ENCODE measurements around the gene PEX19. TPM values are rescaled to one million over a fixed set of nuclear protein-coding genes. Genes with fewer than 3 reads are reported as not detected.

Gene PEX19
- total and polyA plus RNA-seq, 12 donors, result 15.5 to 165 (median 85.0) TPM

DNA sequence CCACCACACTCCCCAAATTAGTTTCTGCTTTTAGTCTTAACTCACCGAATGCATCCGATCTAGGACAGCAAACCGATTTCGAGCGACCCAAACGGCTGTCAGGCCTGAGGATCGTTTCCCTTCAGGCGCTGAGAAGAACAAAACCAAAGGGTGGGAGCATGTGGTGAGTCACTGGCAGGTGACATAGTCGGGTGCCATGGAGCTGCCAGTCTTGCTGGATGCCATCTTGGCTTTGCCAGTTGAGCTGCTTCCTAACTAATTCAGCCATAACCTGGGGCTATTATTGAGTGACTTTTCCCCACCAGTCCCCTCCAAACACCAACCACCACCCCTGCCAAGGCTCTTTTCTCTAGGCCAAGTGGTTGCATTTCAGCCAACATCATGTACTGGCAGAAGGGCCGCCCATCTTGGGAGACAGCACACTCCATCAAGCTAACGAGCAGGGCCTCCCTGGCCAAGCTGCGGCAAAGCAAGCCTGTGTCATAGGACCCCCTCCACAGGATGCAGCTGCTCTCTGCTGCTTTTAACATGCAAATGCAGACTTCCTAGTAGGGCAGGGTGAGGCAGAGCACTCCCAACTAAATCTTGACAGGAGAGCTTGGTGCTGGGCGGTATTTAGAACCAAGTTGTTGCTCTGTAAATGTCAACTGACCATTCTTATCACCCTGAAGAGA, 22.3 kb upstream of the PEX19 start:
- WGBS, 4 donors, result 89 to 93% (median 91%) methylated on average over 12 to 13 of the region's 13 CpGs
- TF ChIP-seq, protein P1, sequence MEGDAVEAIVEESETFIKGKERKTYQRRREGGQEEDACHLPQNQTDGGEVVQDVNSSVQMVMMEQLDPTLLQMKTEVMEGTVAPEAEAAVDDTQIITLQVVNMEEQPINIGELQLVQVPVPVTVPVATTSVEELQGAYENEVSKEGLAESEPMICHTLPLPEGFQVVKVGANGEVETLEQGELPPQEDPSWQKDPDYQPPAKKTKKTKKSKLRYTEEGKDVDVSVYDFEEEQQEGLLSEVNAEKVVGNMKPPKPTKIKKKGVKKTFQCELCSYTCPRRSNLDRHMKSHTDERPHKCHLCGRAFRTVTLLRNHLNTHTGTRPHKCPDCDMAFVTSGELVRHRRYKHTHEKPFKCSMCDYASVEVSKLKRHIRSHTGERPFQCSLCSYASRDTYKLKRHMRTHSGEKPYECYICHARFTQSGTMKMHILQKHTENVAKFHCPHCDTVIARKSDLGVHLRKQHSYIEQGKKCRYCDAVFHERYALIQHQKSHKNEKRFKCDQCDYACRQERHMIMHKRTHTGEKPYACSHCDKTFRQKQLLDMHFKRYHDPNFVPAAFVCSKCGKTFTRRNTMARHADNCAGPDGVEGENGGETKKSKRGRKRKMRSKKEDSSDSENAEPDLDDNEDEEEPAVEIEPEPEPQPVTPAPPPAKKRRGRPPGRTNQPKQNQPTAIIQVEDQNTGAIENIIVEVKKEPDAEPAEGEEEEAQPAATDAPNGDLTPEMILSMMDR (IDR thresholded peaks at IDR 0.05), result no peak
- no peak for TF ChIP-seq POLR2A (IDR thresholded peaks at IDR 0.05)
- Histone ChIP-seq H3K27ac (no peak overlapping the region), H3K9me3 (replicated peaks in 1 of 3) (no peaks in the 10 kb centered on the region), H3K4me3 (no peak overlapping the region), H3K36me3 (replicated peaks in 1 of 2) (peaks cover 0 to 97% of the 10 kb centered on the region in 2 donors), H3K27me3 (no peaks in the 10 kb centered on the region), H3K4me1 (replicated peaks in 1 of 2) (no peaks in the 10 kb centered on the region)
- intact Hi-C loops (cut with DNase I), result no loop called here
- no peak for DNase-seq

DNA sequence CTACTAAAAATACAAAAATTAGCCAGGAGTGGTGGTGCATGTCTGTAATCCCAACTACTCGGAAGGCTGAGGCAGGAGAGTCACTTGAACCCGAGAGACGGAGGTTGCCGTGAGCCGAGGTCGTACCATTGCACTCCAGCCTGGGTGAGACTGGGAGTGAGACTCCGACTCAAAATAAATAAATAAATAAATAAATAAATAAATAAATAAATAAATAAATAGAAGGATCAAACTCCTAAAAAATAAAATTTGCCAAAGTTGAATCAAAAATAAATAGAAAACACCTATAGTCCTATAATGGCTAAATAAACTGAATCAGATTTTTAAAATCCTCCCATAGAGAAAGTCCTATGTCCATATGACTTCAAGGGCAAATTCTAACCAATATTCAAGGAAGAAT, 15.2 kb upstream of the PEX19 start:
- H3K27ac ChIP-seq, result no peak overlapping the region
- DNase-seq, result no peak
- no peak for TF ChIP-seq POLR2A (IDR thresholded peaks at IDR 0.05)
- TF ChIP-seq, protein P1 (IDR thresholded peaks at IDR 0.05), result no peak
- no peak overlapping the region for H3K4me3 ChIP-seq
- 85 to 90% (median 89%) methylated on average over 7 of the region's 7 CpGs for whole genome bisulfite sequencing, 4 donors
- no peaks in the 10 kb centered on the region for H3K9me3 ChIP-seq (replicated peaks in 1 of 3)
- intact Hi-C loops (cut with DNase I), result no loop called here
- peaks cover 0 to 89% of the 10 kb centered on the region in 2 donors for H3K36me3 ChIP-seq (replicated peaks in 1 of 2)
- H3K27me3 ChIP-seq, result no peaks in the 10 kb centered on the region
- no peaks in the 10 kb centered on the region for H3K4me1 ChIP-seq (replicated peaks in 1 of 2)

DNA sequence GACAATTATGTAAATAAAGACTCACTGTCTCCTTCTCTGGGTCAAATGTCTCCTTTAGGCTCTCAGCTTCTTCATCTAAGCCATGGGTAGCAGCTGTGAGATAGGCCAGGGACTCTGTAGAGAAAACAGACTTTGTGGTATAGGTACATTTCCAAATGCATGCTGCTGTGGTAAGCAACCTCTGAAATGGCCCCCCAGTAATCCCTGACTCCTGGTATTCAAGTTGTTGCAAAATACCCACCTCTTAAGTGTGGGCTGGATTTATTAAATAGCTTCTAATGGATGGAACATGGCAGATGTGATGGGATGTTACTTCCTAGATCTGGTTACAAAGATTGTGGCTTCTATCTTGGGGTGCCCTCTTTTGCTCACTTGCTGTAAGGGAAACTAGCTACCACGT, 11.1 kb upstream of the PEX19 start:
- whole genome bisulfite sequencing, 4 donors, result 88 to 100% (median 93%) methylated on average over 1 of the region's 1 CpG
- intact Hi-C loops (cut with DNase I), result loop anchor here in 1 of 2 donors (5.0 kb wide), 1 partner anchor 36 kb away; no protein-coding TSS in a partner anchor

More for the DNA sequence above, 11.1 kb upstream of the PEX19 start:
- TF ChIP-seq, protein P1 (IDR thresholded peaks at IDR 0.05), result no peak
- DNase-seq, result no peak
- H3K9me3 ChIP-seq (replicated peaks in 1 of 3), result no peaks in the 10 kb centered on the region
- no peaks in the 10 kb centered on the region for H3K27me3 ChIP-seq
- no peak overlapping the region for H3K27ac ChIP-seq
- peaks cover 0 to 6% of the 10 kb centered on the region in 2 donors for H3K4me1 ChIP-seq (replicated peaks in 1 of 2)
- peaks cover 0 to 97% of the 10 kb centered on the region in 2 donors for H3K36me3 ChIP-seq (replicated peaks in 1 of 2)
- H3K4me3 ChIP-seq, result no peak overlapping the region
